T47D (cell line): ENCODE measurements around the gene AQP9.

Source experiments
- DNase-seq, 2 experiments: peaks; one replicate each; pipeline versions ENCODE4 v3.0.0 to v3.0.0-alpha.2; 2011 to 2012; ENCODE audit warnings: low read depth in 1 of 2, low spot score in 1 of 2
- JUND ChIP-seq: IDR thresholded peaks from 2 replicates; pipeline ENCODE4 v1.6.1; 2012; ENCODE audit warnings: low read depth
- in situ Hi-C: cut with HindIII; loops from 2 replicates; pipeline ENCODE4 v1.10.0; 2016; ENCODE audit warnings: low sequenced_read_pairs, low pct_unique_long_range_greater_than_20kb

AQP9 gene

DNA sequence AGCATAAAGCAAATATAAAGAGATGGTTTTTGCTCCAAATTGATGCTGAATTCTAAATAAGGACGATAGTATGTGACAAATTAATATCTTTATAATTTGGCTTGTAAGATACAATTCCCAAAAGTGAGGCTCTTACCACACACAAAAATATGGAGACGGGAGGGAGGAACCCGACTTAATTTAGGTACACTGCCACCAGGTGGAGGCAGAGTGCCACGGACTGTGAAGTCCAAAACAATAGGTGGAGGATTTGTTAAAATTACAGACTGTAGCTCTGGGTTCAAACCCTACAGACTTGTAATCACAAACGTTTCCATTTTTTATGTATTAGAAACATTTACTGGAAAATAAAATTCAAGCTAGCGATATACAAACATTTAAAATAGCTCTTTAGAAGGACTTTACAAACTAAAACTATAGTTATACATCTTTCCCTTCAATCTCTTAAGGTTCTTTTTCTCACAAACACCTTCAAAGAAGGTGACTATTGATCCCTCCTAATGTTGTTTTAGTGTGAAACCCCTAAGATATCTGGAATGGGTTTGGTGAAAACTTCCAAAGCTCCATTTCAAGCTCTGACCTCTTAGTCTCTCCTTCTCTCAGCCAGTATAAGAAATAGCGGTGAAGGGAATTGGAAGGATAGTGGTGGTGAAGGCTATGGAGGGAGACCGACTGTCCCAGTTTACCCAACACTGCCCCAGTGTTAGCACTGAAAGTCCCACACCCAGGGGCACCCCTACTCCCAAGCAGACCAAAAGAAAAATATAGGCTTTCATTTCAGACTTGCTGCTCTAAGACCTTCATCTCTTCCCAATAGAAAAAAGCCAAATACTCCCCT lies 89.7 kb downstream of the AQP9 start:
- no peak for TF ChIP-seq JUND
- peak; percentile 28 to 85 for DNase-seq
- in situ Hi-C loops = no loop called here

DNA sequence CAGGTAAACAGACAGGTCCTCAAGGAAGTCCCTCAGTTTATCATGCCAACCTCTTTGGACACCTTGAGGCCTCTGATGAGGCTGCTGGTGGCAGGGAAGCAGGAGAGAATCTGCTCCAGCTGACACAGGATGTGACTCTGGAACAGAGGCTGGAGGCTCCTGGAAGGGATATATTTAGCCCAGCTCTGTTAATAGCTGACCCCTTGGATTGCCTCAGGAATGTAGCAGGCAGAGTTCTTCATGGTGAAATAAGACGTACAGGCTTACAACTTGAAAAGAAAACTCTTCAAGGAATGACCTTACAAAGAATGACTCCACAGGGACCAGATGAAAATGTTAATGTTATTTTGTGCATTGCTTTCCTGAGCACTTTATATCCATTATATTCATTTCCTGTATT lies 90.5 kb downstream of the AQP9 start:
- in situ Hi-C loops = no loop called here
- DNase-seq = no peak

GRCh38 chr15:58229297-58229768 lies 91.2 kb downstream of the AQP9 start:
- in situ Hi-C loops = no loop called here
- no peak for DNase-seq

More for the DNA sequence above, 90.5 kb downstream of the AQP9 start:
- no peak for TF ChIP-seq JUND

GRCh38 chr15:58232281-58233065 lies 94.3 kb downstream of the AQP9 start:
- in situ Hi-C loops = no loop called here
- TF ChIP-seq JUND = no peak
- DNase-seq = no peak

More at GRCh38 chr15:58229297-58229768, 91.2 kb downstream of the AQP9 start:
- TF ChIP-seq JUND = no peak

GRCh38 chr15:58233341-58233740 lies 95.2 kb downstream of the AQP9 start:
- TF ChIP-seq JUND = no peak
- DNase-seq = no peak
- in situ Hi-C loops = no loop called here
